Activated CD4-positive, CD25-positive, alpha-beta regulatory T cell treated with anti-CD3 and anti-CD28 coated beads, Interleukin-2, amount 50 U/mL, for 16 hours (primary cell): ENCODE data around the gene CHIC2.

ENCODE experiments used
- DNase-seq: peaks from one replicate; pipeline ENCODE4 v3.0.0-alpha.2; 2020; ENCODE audit warnings: low read depth, low spot score

CHIC2 gene

GRCh38 chr4:54011201-54011600 lies 53.2 kb downstream of the CHIC2 start:
- DNase-seq = no peak

- DNase-seq = no peak
These were observed 57.6 kb downstream of the CHIC2 start for GRCh38 chr4:54006755-54007154.

- no peak for DNase-seq
These were observed 58.9 kb downstream of the CHIC2 start for GRCh38 chr4:54005475-54005874.

- DNase-seq = no peak
These were observed 59.9 kb downstream of the CHIC2 start for GRCh38 chr4:54004463-54004862.

GRCh38 chr4:54001668-54002365 lies 62.6 kb downstream of the CHIC2 start:
- DNase-seq = no peak

- no peak for DNase-seq
These were observed 66.5 kb downstream of the CHIC2 start for GRCh38 chr4:53997898-53998297.

- no peak for DNase-seq
These were observed 69.9 kb downstream of the CHIC2 start for GRCh38 chr4:53994382-53995102.

GRCh38 chr4:53992785-53993184 lies 71.6 kb downstream of the CHIC2 start:
- no peak for DNase-seq

GRCh38 chr4:53991821-53992220 lies 72.6 kb downstream of the CHIC2 start:
- DNase-seq = no peak

- DNase-seq = no peak
These were observed 73.8 kb downstream of the CHIC2 start for GRCh38 chr4:53990641-53991040.

- DNase-seq = no peak
These were observed 76.6 kb downstream of the CHIC2 start for GRCh38 chr4:53987761-53988171.

- DNase-seq = no peak
These were observed 78.3 kb downstream of the CHIC2 start for GRCh38 chr4:53986062-53986461.

GRCh38 chr4:53981567-53981966 lies 82.8 kb downstream of the CHIC2 start:
- DNase-seq = no peak

GRCh38 chr4:53981066-53981465 lies 83.3 kb downstream of the CHIC2 start:
- DNase-seq = no peak

- DNase-seq = no peak
These were observed 89.8 kb downstream of the CHIC2 start for GRCh38 chr4:53974561-53974960.

GRCh38 chr4:53967986-53968385 lies 96.4 kb downstream of the CHIC2 start:
- DNase-seq = no peak

- DNase-seq = no peak
These were observed 100.6 kb downstream of the CHIC2 start for GRCh38 chr4:53963781-53964180.

GRCh38 chr4:53963336-53963735 lies 101.1 kb downstream of the CHIC2 start:
- DNase-seq = no peak

- no peak for DNase-seq
These were observed 101.7 kb downstream of the CHIC2 start for GRCh38 chr4:53962516-53963225.

- DNase-seq = no peak
These were observed 103.1 kb downstream of the CHIC2 start for GRCh38 chr4:53961351-53961750.

GRCh38 chr4:53960843-53961242 lies 103.6 kb downstream of the CHIC2 start:
- DNase-seq = no peak
